GM12878 (cell line): ENCODE measurements around the gene SFI1. TPM values are rescaled to one million over a fixed set of nuclear protein-coding genes. Genes with fewer than 3 reads are reported as not detected.

Experiments used
- ATAC-seq: fragments of 200-7000 bp; cut with Tn5 transposase; 3 replicates; pipeline ENCODE4 v1.9.1; 2020; ENCODE audit warnings: mild to moderate bottlenecking, moderate library complexity
- BruUV-seq: library from RNA; stranded (reverse); fragments of 400-500 nt; replicated peaks from 2 replicates; lab custom pipeline; 2021; lab: Mats Ljungman, UMichigan
- CTCF ChIA-PET: fragments of 300-600 bp; sonication (Branson Sonifier 250); formaldehyde crosslinking; extraction: SDS; loops from one replicate; lab custom pipeline; 2021; ENCODE audit warnings: inconsistent platforms; lab: Yijun Ruan, JAX
- POLR2A ChIA-PET: fragments of 350-600 bp; formaldehyde crosslinking; extraction: SDS; loops from one replicate; lab custom pipeline; 2021; ENCODE audit warnings: inconsistent platforms; lab: Charles Lee
- RAD21 ChIA-PET: fragments of 300-600 bp; sonication (Branson Sonifier 250); formaldehyde crosslinking; loops from one replicate; lab custom pipeline; 2023; ENCODE audit warnings: antibody characterized with exemption; ENCODE audit not compliant: unreplicated experiment; lab: Charles Lee
- SMC1A ChIA-PET: fragments of 300-600 bp; sonication (Branson Sonifier 250); formaldehyde crosslinking; loops from one replicate; lab custom pipeline; 2023; ENCODE audit not compliant: unreplicated experiment, uncharacterized antibody; lab: Charles Lee
- DNase-seq: peaks from one replicate; pipeline ENCODE4 v3.0.0-alpha.2; 2011; ENCODE audit warnings: low read depth, low spot score
- FAIRE-seq: peaks from 3 replicates; lab custom pipeline; 2011; peaks lifted over from hg19 to GRCh38; lab: Jason Lieb, UNC
- H2AFZ ChIP-seq: 2 replicates; pipeline ENCODE4 v1.6.0; 2011; ENCODE audit warnings: low read depth, low read length, control low read depth; ENCODE audit not compliant: control insufficient read depth
- H3K27ac ChIP-seq: 2 replicates; pipeline ENCODE4 v1.5.1; 2011; ENCODE audit warnings: control low read depth; ENCODE audit not compliant: control insufficient read depth, insufficient read depth
- H3K27me3 ChIP-seq, 2 experiments: replicated peaks in 1 of 2; 2 replicates each; pipeline versions ENCODE4 v1.6.0 to v1.6.1; 2011; ENCODE audit warnings: low read length in 1 of 2; ENCODE audit not compliant: control insufficient read depth in 2 of 2, insufficient read depth in 2 of 2
- H3K36me3 ChIP-seq, 2 experiments: 2 replicates each; pipeline ENCODE4 v1.5.1; 2011; ENCODE audit warnings: low read length in 1 of 2; ENCODE audit not compliant: control insufficient read depth in 2 of 2, insufficient read depth in 2 of 2
- H3K4me1 ChIP-seq: 2 replicates; pipeline ENCODE4 v1.6.1; 2011; ENCODE audit warnings: mild to moderate bottlenecking, low read length, moderate library complexity, mixed read lengths; ENCODE audit not compliant: control insufficient read depth, insufficient read depth
- H3K4me2 ChIP-seq: 2 replicates; pipeline ENCODE4 v1.6.0; 2011; ENCODE audit warnings: control low read depth; ENCODE audit not compliant: control insufficient read depth, insufficient read depth
- H3K4me3 ChIP-seq: fragments of 200-600 bp; sonication (generic); 2 replicates; pipeline ENCODE4 v1.5.1; 2016
- H3K79me2 ChIP-seq: 2 replicates; pipeline ENCODE4 v1.6.0; 2011; ENCODE audit warnings: low read length; ENCODE audit not compliant: control insufficient read depth, insufficient read depth
- H3K9ac ChIP-seq: 2 replicates; pipeline ENCODE4 v1.8.0; 2011; ENCODE audit warnings: low read length, control low read depth, mixed read lengths; ENCODE audit not compliant: control insufficient read depth, insufficient read depth
- H3K9me3 ChIP-seq: replicated peaks from 3 replicates; pipeline ENCODE4 v1.5.1; 2011; ENCODE audit warnings: mild to moderate bottlenecking, low read length; ENCODE audit not compliant: control insufficient read depth, insufficient read depth
- H4K20me1 ChIP-seq: 2 replicates; pipeline ENCODE4 v1.6.0; 2011; ENCODE audit not compliant: control insufficient read depth, insufficient read depth
- ASH2L ChIP-seq: fragments of 300-600, 200-600 bp; sonication (generic); IDR thresholded peaks from 2 replicates; pipeline ENCODE4 v1.6.1; 2017; ENCODE audit warnings: low read depth, mild to moderate bottlenecking, borderline replicate concordance
- CHD2 ChIP-seq: IDR thresholded peaks from 2 replicates; pipeline ENCODE4 v1.6.1; 2011; ENCODE audit warnings: low read depth, low read length, improper control_type of control experiment, borderline replicate concordance
- YY1 ChIP-seq: IDR thresholded peaks from 2 replicates; pipeline ENCODE4 v1.6.1; 2011; ENCODE audit warnings: low read depth, mild to moderate bottlenecking, low read length
- ZNF687 ChIP-seq: fragments of 450-650 bp; IDR thresholded peaks from 2 replicates; pipeline ENCODE4 v1.6.1; 2017; ENCODE audit warnings: mild to moderate bottlenecking, moderate library complexity
- WGBS: methylation state at CpG from one replicate; pipeline ENCODE4 v1.1.6; 2016; ENCODE audit warnings: low lambda C conversion rate; ENCODE audit not compliant: insufficient replicate concordance, insufficient coverage; ENCODE audit errors: missing lambda C conversion rate; 5-methylcytosine and 5-hydroxymethylcytosine counted together
- in situ Hi-C: fragments of 300-500 bp; cut with MboI; formaldehyde crosslinking; loops from 9 replicates; pipeline ENCODE4 v1.14.3; 2018; ENCODE audit warnings: mixed read lengths
- intact Hi-C: fragments of 100-400 bp; cut with micrococcal nuclease; formaldehyde crosslinking; loops from one replicate; pipeline ENCODE4 v1.14.2; 2022; ENCODE audit not compliant: unreplicated experiment
- polyA plus RNA-seq, 11 experiments: library from polyadenylated mRNA; depleted of rRNA in 4 of 11; unstranded in 6 of 11; stranded (reverse) in 5 of 11; fragments of >200 nt; fragmentation: Nextera tagmentation in 4 of 11; fragmentation: Illumina TruSeq in 1 of 11; extraction: Ambion mirVana in 4 of 11; extraction: Trizol in 1 of 11; gene quantifications; 1 replicate in 1 of 11; 2 replicates in 10 of 11; pipeline versions ENCODE4 v1.2.1 to v1.2.3, GENCODE V29; 2011 to 2016; ENCODE audit warnings: inconsistent platforms in 2 of 11, missing spikeins in 2 of 11, low read depth in 1 of 11
- total RNA-seq, 4 experiments: library from RNA; depleted of rRNA in 3 of 4; stranded (reverse); fragments of >200 nt in 3 of 4; fragmentation: Illumina TruSeq in 1 of 4; extraction: Trizol in 1 of 4; gene quantifications; 2 replicates each; pipeline versions ENCODE4 v1.2.1 to v1.2.3, GENCODE V29; 2013 to 2021
- TF ChIP-seq, protein P1 (sequence below), 3 experiments: IDR thresholded peaks in 2 of 3; conservative IDR thresholded peaks in 1 of 3; 2 replicates each; pipeline ENCODE4 v1.5.1; 2011; ENCODE audit warnings: low read depth in 3 of 3, low read length in 3 of 3, mild to moderate bottlenecking in 3 of 3, control low read depth in 2 of 3, moderate library complexity in 2 of 3, inconsistent platforms in 1 of 3, mixed read lengths in 1 of 3; ENCODE audit not compliant: control insufficient read depth in 2 of 3, insufficient read depth in 1 of 3; ENCODE audit errors: extremely low read depth in 1 of 3

The SFI1 gene
- total and polyA plus RNA-seq, 10 of the 15 experiments (the other 5 are each of a cell fraction or from before 2014, with no cell fraction given), result 6.3 to 70.1 (median 30.4) TPM

- H3K27ac ChIP-seq, result peak overlapping the region; percentile 99
- H2AFZ ChIP-seq, result no peak overlapping the region
- TSS peak; percentile 56 for BruUV-seq
- peak overlapping the region; percentile 44 for H3K4me2 ChIP-seq
- ATAC-seq (peak; percentile 28), FAIRE-seq (no peak), DNase-seq (no peak)
- intact Hi-C loops (no loop called here), in situ Hi-C loops (no loop called here)
- no peaks in the 10 kb centered on the region for H3K9me3 ChIP-seq
- POLR2A ChIA-PET, result interaction anchor here (0.5 to 8.9 kb wide), 7 partner anchors 11 to 149 kb away, joined by 3 to 82 read pairs (median 4); partner anchors contain the start of gene PATZ1
- H3K4me1 ChIP-seq, result peaks cover 24% of the 10 kb centered on the region
- CTCF ChIA-PET, result interaction anchor here (0.9 to 2.7 kb wide), 9 partner anchors 11 to 142 kb away, joined by 3 to 12 read pairs (median 4); no protein-coding TSS in a partner anchor
- no peaks in the 10 kb centered on the region for H3K27me3 ChIP-seq
- TF ChIP-seq YY1 (0 out of 2 replicates have a peak, but pooled peaks have one; percentile 26), ZNF687 (no peak), CHD2 (no peak), ASH2L (peak; percentile 19; the same call in 1 of the 2 replicates)
- TF ChIP-seq, protein P1, sequence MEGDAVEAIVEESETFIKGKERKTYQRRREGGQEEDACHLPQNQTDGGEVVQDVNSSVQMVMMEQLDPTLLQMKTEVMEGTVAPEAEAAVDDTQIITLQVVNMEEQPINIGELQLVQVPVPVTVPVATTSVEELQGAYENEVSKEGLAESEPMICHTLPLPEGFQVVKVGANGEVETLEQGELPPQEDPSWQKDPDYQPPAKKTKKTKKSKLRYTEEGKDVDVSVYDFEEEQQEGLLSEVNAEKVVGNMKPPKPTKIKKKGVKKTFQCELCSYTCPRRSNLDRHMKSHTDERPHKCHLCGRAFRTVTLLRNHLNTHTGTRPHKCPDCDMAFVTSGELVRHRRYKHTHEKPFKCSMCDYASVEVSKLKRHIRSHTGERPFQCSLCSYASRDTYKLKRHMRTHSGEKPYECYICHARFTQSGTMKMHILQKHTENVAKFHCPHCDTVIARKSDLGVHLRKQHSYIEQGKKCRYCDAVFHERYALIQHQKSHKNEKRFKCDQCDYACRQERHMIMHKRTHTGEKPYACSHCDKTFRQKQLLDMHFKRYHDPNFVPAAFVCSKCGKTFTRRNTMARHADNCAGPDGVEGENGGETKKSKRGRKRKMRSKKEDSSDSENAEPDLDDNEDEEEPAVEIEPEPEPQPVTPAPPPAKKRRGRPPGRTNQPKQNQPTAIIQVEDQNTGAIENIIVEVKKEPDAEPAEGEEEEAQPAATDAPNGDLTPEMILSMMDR (IDR thresholded peaks at IDR 0.05 in 2 of 3, conservative IDR thresholded peaks at IDR 0.05 in 1 of 3; ENCODE audit: control insufficient read depth in 2 of 3, extremely low read depth in 1 of 3, insufficient read depth in 1 of 3, low read depth in 3 of 3, low read length in 3 of 3), result no peak
- no peaks in the 10 kb centered on the region for H4K20me1 ChIP-seq
- RAD21 ChIA-PET, result interaction anchor here (0.7 to 1.6 kb wide), 7 partner anchors 11 to 143 kb away, joined by 3 to 10 read pairs (median 3); no protein-coding TSS in a partner anchor
- peak overlapping the region; percentile 88 for H3K4me3 ChIP-seq
- 25% methylated on average over 6 of the region's 6 CpGs for WGBS
- SMC1A ChIA-PET, result interaction anchor here (0.6 to 2.6 kb wide), 14 partner anchors 9 to 304 kb away, joined by 3 to 14 read pairs (median 4); no protein-coding TSS in a partner anchor
- H3K9ac ChIP-seq, result peak overlapping the region; percentile 98
- H3K79me2 ChIP-seq, result peaks cover 65% of the 10 kb centered on the region
- H3K36me3 ChIP-seq, result peaks cover 0 to 18% of the 10 kb centered on the region in 2 experiments; a peak in 3 of 4 replicates
Observed at GRCh38 chr22:31488346-31488883, 7.9 kb upstream of the SFI1 start.
